H1 (cell line): ENCODE measurements around the gene PAX8. TPM values are rescaled to one million over a fixed set of nuclear protein-coding genes. Genes with fewer than 3 reads are reported as not detected.

Experiments used
- CTCF ChIA-PET: fragments of 300-600 bp; sonication (Branson Sonifier 250); formaldehyde crosslinking; loops from one replicate; lab custom pipeline; 2021; ENCODE audit not compliant: partially characterized antibody; lab: Charles Lee
- POLR2A ChIA-PET: fragments of 300-600 bp; sonication (Branson Sonifier 250); formaldehyde crosslinking; loops from one replicate; lab custom pipeline; 2021; ENCODE audit warnings: inconsistent platforms; ENCODE audit not compliant: partially characterized antibody; lab: Charles Lee
- DNase-seq, 2 experiments: peaks; one replicate each; pipeline versions ENCODE4 v3.0.0 to v3.0.0-alpha.2; 2010 to 2022; ENCODE audit warnings: low spot score in 2 of 2, low read depth in 1 of 2, mixed read lengths in 1 of 2
- FAIRE-seq: peaks from 2 replicates; lab custom pipeline; 2011; peaks lifted over from hg19 to GRCh38; lab: Jason Lieb, UNC
- H2AFZ ChIP-seq: 2 replicates; pipeline ENCODE4 v1.8.1; 2012; ENCODE audit warnings: low read length, inconsistent platforms
- H2AK5ac ChIP-seq: 2 replicates; pipeline ENCODE4 v1.6.1; 2013; ENCODE audit warnings: low read depth, low read length
- H2BK120ac ChIP-seq: replicated peaks from 2 replicates; pipeline ENCODE3; 2013; ENCODE audit warnings: low read depth, low read length, inconsistent platforms
- H2BK12ac ChIP-seq: 2 replicates; pipeline ENCODE4 v1.6.1; 2013; ENCODE audit warnings: low read depth, low read length
- H2BK15ac ChIP-seq: 2 replicates; pipeline ENCODE4 v1.6.1; 2013; ENCODE audit warnings: low read length
- H2BK20ac ChIP-seq: 2 replicates; pipeline ENCODE4 v1.6.1; 2013; ENCODE audit warnings: low read length
- H2BK5ac ChIP-seq: 2 replicates; pipeline ENCODE4 v1.6.1; 2013; ENCODE audit warnings: low read depth, low read length
- H3K14ac ChIP-seq: 2 replicates; pipeline ENCODE4 v1.6.1; 2013; ENCODE audit warnings: inconsistent platforms; ENCODE audit not compliant: insufficient read length
- H3K18ac ChIP-seq: 2 replicates; pipeline ENCODE4 v1.6.1; 2013; ENCODE audit warnings: low read length; ENCODE audit errors: extremely low read depth
- H3K23ac ChIP-seq: 2 replicates; pipeline ENCODE4 v1.6.1; 2013; ENCODE audit warnings: inconsistent platforms; ENCODE audit not compliant: insufficient read length
- H3K23me2 ChIP-seq: 2 replicates; pipeline ENCODE4 v1.6.1; 2013; ENCODE audit warnings: low read depth, low read length
- H3K27ac ChIP-seq: 2 replicates; pipeline ENCODE4 v1.6.1; 2011; ENCODE audit warnings: low read depth, low read length, inconsistent platforms
- H3K27me3 ChIP-seq, 4 experiments: replicated peaks in 1 of 4; 1 replicate in 1 of 4; 2 replicates in 3 of 4; pipeline versions ENCODE4 v1.6.1 to v1.8.1; 2011 to 2013; ENCODE audit warnings: low read length in 3 of 4, mild to moderate bottlenecking in 3 of 4, inconsistent platforms in 2 of 4, mixed read lengths in 2 of 4, moderate library complexity in 1 of 4; ENCODE audit not compliant: control insufficient read depth in 3 of 4, insufficient read depth in 3 of 4; ENCODE audit errors: extremely low read depth in 1 of 4
- H3K36me3 ChIP-seq, 4 experiments: 2 replicates each; pipeline versions ENCODE4 v1.6.1 to v1.8.1; 2011 to 2013; ENCODE audit warnings: mild to moderate bottlenecking in 4 of 4, low read length in 3 of 4, moderate library complexity in 2 of 4, control low read depth in 1 of 4, inconsistent platforms in 1 of 4; ENCODE audit not compliant: insufficient read depth in 4 of 4, control insufficient read depth in 2 of 4
- H3K4ac ChIP-seq: replicated peaks from 2 replicates; pipeline ENCODE3; 2013; ENCODE audit warnings: low read length, low read depth, mixed read lengths, inconsistent platforms; ENCODE audit not compliant: insufficient read length
- H3K4me1 ChIP-seq, 4 experiments: replicated peaks in 1 of 4; 1 replicate in 1 of 4; 2 replicates in 3 of 4; pipeline versions ENCODE4 v1.6.1 to v1.8.1; 2011 to 2013; ENCODE audit warnings: low read length in 3 of 4, inconsistent platforms in 2 of 4, mixed read lengths in 1 of 4; ENCODE audit not compliant: insufficient read depth in 4 of 4, control insufficient read depth in 3 of 4
- H3K4me2 ChIP-seq, 2 experiments: 2 replicates each; pipeline versions ENCODE4 v1.6.1 to v1.8.1; 2011 to 2013; ENCODE audit warnings: low read depth in 2 of 2, low read length in 2 of 2, control low read depth in 1 of 2, inconsistent platforms in 1 of 2, mild to moderate bottlenecking in 1 of 2; ENCODE audit not compliant: insufficient read depth in 1 of 2
- H3K4me3 ChIP-seq, 4 experiments: fragments of 200-600, 300-600 bp in 1 of 4; sonication (generic), shearing (Covaris generic), sonication (Bioruptor Twin) in 1 of 4; 2 replicates each; pipeline versions ENCODE4 v1.5.1 to v1.8.1; 2011 to 2016; ENCODE audit warnings: low read length in 4 of 4, low read depth in 3 of 4, control low read depth in 2 of 4, inconsistent platforms in 2 of 4, mild to moderate bottlenecking in 2 of 4, mixed read lengths in 1 of 4, moderate library complexity in 1 of 4; ENCODE audit not compliant: insufficient read depth in 2 of 4; ENCODE audit errors: extremely low read depth in 1 of 4
- H3K56ac ChIP-seq: replicated peaks from 2 replicates; pipeline ENCODE3; 2013; ENCODE audit warnings: low read depth, mild to moderate bottlenecking, mixed read lengths, low read length, inconsistent platforms; ENCODE audit not compliant: insufficient read length
- H3K79me1 ChIP-seq: 2 replicates; pipeline ENCODE4 v1.6.1; 2013; ENCODE audit warnings: low read depth, low read length, control low read depth
- H3K79me2 ChIP-seq, 2 experiments: 2 replicates each; pipeline versions ENCODE4 v1.6.1 to v1.8.1; 2012 to 2013; ENCODE audit warnings: low read length in 2 of 2, mild to moderate bottlenecking in 2 of 2, inconsistent platforms in 1 of 2; ENCODE audit not compliant: insufficient read depth in 2 of 2, control insufficient read depth in 1 of 2
- H3K9ac ChIP-seq, 4 experiments: replicated peaks in 1 of 4; 1 replicate in 1 of 4; 2 replicates in 3 of 4; pipeline versions ENCODE4 v1.6.1 to v1.8.1; 2011 to 2013; ENCODE audit warnings: low read depth in 3 of 4, low read length in 3 of 4, control low read depth in 2 of 4, mild to moderate bottlenecking in 2 of 4, moderate library complexity in 2 of 4, inconsistent platforms in 1 of 4; ENCODE audit errors: extremely low read depth in 1 of 4
- H3K9me3 ChIP-seq, 2 experiments: 2 replicates each; pipeline versions ENCODE4 v1.6.1 to v1.8.1; 2012 to 2013; ENCODE audit warnings: mild to moderate bottlenecking in 2 of 2, moderate library complexity in 2 of 2, control low read depth in 1 of 2, inconsistent platforms in 1 of 2, low read depth in 1 of 2, low read length in 1 of 2, mixed read lengths in 1 of 2; ENCODE audit not compliant: insufficient read depth in 2 of 2
- H4K20me1 ChIP-seq, 2 experiments: replicated peaks in 1 of 2; 2 replicates each; pipeline versions ENCODE3 to v1.8.1; 2011 to 2013; ENCODE audit warnings: inconsistent platforms in 2 of 2, low read length in 2 of 2, mild to moderate bottlenecking in 1 of 2; ENCODE audit not compliant: insufficient read depth in 2 of 2, control insufficient read depth in 1 of 2
- H4K5ac ChIP-seq: 2 replicates; pipeline ENCODE4 v1.6.1; 2013; ENCODE audit warnings: low read length, low read depth, mixed read lengths, inconsistent platforms; ENCODE audit not compliant: insufficient read length
- H4K8ac ChIP-seq: 2 replicates; pipeline ENCODE4 v1.8.0; 2013; ENCODE audit warnings: mild to moderate bottlenecking, moderate library complexity, low read length, inconsistent platforms; ENCODE audit not compliant: insufficient read depth; ENCODE audit errors: extremely low read depth
- H4K91ac ChIP-seq: replicated peaks from 2 replicates; pipeline ENCODE3; 2013; ENCODE audit warnings: low read length, mixed read lengths, inconsistent platforms; ENCODE audit not compliant: insufficient read length
- BRCA1 ChIP-seq: IDR thresholded peaks from 2 replicates; pipeline ENCODE4 v1.6.1; 2012; ENCODE audit warnings: low read depth, low read length, improper control_type of control experiment
- GABPA ChIP-seq: IDR thresholded peaks from 2 replicates; pipeline ENCODE4 v1.6.1; 2011; ENCODE audit warnings: mild to moderate bottlenecking, low read length, moderate library complexity, borderline replicate concordance; ENCODE audit not compliant: insufficient read depth
- POLR2A ChIP-seq, 2 experiments: IDR thresholded peaks; 1 replicate in 1 of 2; 2 replicates in 1 of 2; pipeline ENCODE4 v1.6.1; 2011; ENCODE audit warnings: low read depth in 2 of 2, low read length in 2 of 2, mild to moderate bottlenecking in 2 of 2; ENCODE audit errors: control extremely low read depth in 1 of 2
- POU5F1 ChIP-seq: IDR thresholded peaks from 2 replicates; pipeline ENCODE4 v1.6.1; 2011; ENCODE audit warnings: low read depth, mild to moderate bottlenecking, low read length, moderate library complexity
- RBBP5 ChIP-seq: IDR thresholded peaks from 2 replicates; pipeline ENCODE4 v1.7.1; 2012; ENCODE audit warnings: low read depth, mild to moderate bottlenecking, inconsistent platforms, low read length, moderate library complexity, borderline replicate concordance
- RNF2 ChIP-seq: fragments of 200-900, 300-1000 bp; sonication (generic); IDR thresholded peaks from 2 replicates; pipeline ENCODE4 v1.7.1; 2016; ENCODE audit warnings: borderline replicate concordance, low read depth, mild to moderate bottlenecking, antibody characterized with exemption, low read length; ENCODE audit not compliant: poor library complexity, severe bottlenecking; ENCODE audit errors: missing control alignments
- WGBS, 2 experiments: shearing (Covaris generic) in 1 of 2; methylation state at CpG; one replicate each; pipeline versions ENCODE4 v1.1.6 to v1.1.7; 2013 to 2015; ENCODE audit warnings: low lambda C conversion rate in 2 of 2, mixed read lengths in 2 of 2, inconsistent platforms in 1 of 2, low coverage in 1 of 2, missing lambda C conversion rate in 1 of 2; ENCODE audit not compliant: insufficient replicate concordance in 2 of 2, insufficient coverage in 1 of 2, insufficient read length in 1 of 2; ENCODE audit errors: extremely low coverage in 1 of 2, missing lambda C conversion rate in 1 of 2; 5-methylcytosine and 5-hydroxymethylcytosine counted together
- polyA plus RNA-seq, 7 experiments: library from polyadenylated mRNA; depleted of rRNA in 3 of 7; stranded (reverse) in 5 of 7; unstranded in 2 of 7; fragments of >200 nt in 5 of 7; fragments of 200-250 nt in 2 of 7; gene quantifications; 1 replicate in 5 of 7; 2 replicates in 1 of 7; 4 replicates in 1 of 7; pipeline versions ENCODE4 v1.2.1 to v1.2.3, GENCODE V29; 2011 to 2013; ENCODE audit warnings: missing spikeins in 2 of 7, mixed read lengths in 2 of 7
- total RNA-seq: library from RNA; stranded (reverse); fragmentation: NEBNext Ultra II Directional; extraction: Animal tissue kit (Norgen Biotek cat#: 25700); gene quantifications from 2 replicates; pipeline ENCODE4 v1.2.1, GENCODE V29; 2021
- TF ChIP-seq, protein P1 (sequence below), 3 experiments: IDR thresholded peaks; 1 replicate in 2 of 3; 2 replicates in 1 of 3; pipeline versions ENCODE4 v1.5.1 to v1.6.1; 2011; ENCODE audit warnings: low read length in 3 of 3, mild to moderate bottlenecking in 3 of 3, inconsistent platforms in 2 of 3, low read depth in 1 of 3, moderate library complexity in 1 of 3; ENCODE audit not compliant: insufficient read depth in 1 of 3; ENCODE audit errors: control extremely low read depth in 1 of 3

The PAX8 gene
- total and polyA plus RNA-seq, 2 of the 8 experiments (the other 6 are each of a cell fraction or from before 2014, with no cell fraction given), result 0.02 TPM; not detected in 1

DNA sequence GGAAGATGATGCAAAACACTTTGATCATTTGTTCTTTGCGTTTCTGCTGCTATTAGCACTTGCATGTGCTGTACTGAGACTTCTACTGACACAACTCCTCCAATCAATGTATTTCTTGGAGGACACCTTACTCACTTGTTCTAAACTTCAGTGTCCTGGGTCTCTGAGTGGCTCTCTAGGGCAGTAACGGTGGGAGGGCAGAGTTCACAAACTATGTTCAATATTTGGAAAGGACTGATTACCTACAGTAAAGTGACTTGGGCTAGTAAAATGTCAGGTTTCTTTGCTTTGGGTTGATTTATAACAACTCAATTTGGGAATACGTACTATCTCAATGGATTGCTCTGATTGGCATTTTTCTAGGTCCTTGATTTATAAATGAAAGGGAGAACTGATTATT lies 49.3 kb upstream of the PAX8 start:
- Histone ChIP-seq H2BK20ac (no peak overlapping the region), H3K27me3 (peaks cover 0 to 9% (median 6%) of the 10 kb centered on the region in 4 experiments; a peak in 5 of 7 replicates)
- TF ChIP-seq POU5F1, result no peak
- TF ChIP-seq RBBP5, result no peak
- no peak for TF ChIP-seq RNF2
- TF ChIP-seq POLR2A (IDR thresholded peaks at IDR 0.05; ENCODE audit: control extremely low read depth in 1 of 2, low read depth in 2 of 2, low read length in 2 of 2), result no peak
- no peak for TF ChIP-seq GABPA
- no peak for TF ChIP-seq BRCA1
- TF ChIP-seq, protein P1, sequence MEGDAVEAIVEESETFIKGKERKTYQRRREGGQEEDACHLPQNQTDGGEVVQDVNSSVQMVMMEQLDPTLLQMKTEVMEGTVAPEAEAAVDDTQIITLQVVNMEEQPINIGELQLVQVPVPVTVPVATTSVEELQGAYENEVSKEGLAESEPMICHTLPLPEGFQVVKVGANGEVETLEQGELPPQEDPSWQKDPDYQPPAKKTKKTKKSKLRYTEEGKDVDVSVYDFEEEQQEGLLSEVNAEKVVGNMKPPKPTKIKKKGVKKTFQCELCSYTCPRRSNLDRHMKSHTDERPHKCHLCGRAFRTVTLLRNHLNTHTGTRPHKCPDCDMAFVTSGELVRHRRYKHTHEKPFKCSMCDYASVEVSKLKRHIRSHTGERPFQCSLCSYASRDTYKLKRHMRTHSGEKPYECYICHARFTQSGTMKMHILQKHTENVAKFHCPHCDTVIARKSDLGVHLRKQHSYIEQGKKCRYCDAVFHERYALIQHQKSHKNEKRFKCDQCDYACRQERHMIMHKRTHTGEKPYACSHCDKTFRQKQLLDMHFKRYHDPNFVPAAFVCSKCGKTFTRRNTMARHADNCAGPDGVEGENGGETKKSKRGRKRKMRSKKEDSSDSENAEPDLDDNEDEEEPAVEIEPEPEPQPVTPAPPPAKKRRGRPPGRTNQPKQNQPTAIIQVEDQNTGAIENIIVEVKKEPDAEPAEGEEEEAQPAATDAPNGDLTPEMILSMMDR (IDR thresholded peaks at IDR 0.05; ENCODE audit: control extremely low read depth in 1 of 3, insufficient read depth in 1 of 3, low read depth in 1 of 3, low read length in 3 of 3), result no peak
- TF ChIP-seq, all 59 proteins: peak for 0
- DNase-seq (no peak), FAIRE-seq (no peak)
- Histone ChIP-seq H3K23me2 (peaks cover 6% of the 10 kb centered on the region; the same call in 1 of the 2 replicates), H2BK15ac (no peak overlapping the region), H3K4me3 (no peak overlapping the region), H3K9me3 (no peaks in the 10 kb centered on the region; a peak in 1 of 4 replicates), H4K20me1 (no peaks in the 10 kb centered on the region), H3K56ac (no peak overlapping the region), H3K9ac (no peak overlapping the region), H3K79me2 (no peaks in the 10 kb centered on the region), H2BK12ac (no peak overlapping the region), H2AFZ (no peak overlapping the region), H3K14ac (no peak overlapping the region), H2BK5ac (no peak overlapping the region), H3K18ac (no peak overlapping the region), H3K4me2 (no peak overlapping the region), H4K91ac (no peak overlapping the region), H3K4ac (no peak overlapping the region), H3K27ac (no peak overlapping the region), H3K23ac (no peak overlapping the region), H2BK120ac (no peak overlapping the region), H3K4me1 (peaks cover 0 to 8% (median 2%) of the 10 kb centered on the region in 4 experiments; a peak in 4 of 7 replicates), H3K36me3 (no peaks in the 10 kb centered on the region), H2AK5ac (no peak overlapping the region), H4K8ac (no peak overlapping the region), H4K5ac (no peak overlapping the region), H3K79me1 (no peaks in the 10 kb centered on the region)
- 86% methylated on average over 3 of the region's 3 CpGs; no CpG with 5 or more reads in 1 of the 2 experiments for WGBS, 2 experiments
- ChIA-PET POLR2A (no interaction called here), CTCF (no interaction called here)
